ENCODE data around the gene ALDH1L1.

DNA sequence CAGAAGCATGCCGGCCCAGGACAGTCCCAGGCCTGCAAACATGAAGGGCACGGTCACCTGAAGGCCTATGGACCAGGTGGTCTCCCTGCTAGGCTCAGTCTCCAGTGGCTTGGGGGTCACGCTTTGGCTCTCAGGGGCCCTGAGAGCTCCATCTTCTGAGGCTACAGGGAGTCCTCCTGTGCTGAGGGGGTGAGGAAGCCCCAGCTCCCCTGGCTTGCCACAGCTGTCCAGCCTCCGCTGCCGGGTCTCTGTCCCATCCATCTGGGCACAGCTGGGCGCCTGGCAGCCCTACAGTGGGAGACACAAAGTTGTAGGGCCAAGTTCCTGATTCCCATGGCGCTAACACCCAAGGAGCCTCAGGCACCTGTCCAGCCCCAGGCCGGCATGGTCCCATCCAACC lies 112.4 kb downstream of the ALDH1L1 start:
- TF ChIP-seq, protein P1, sequence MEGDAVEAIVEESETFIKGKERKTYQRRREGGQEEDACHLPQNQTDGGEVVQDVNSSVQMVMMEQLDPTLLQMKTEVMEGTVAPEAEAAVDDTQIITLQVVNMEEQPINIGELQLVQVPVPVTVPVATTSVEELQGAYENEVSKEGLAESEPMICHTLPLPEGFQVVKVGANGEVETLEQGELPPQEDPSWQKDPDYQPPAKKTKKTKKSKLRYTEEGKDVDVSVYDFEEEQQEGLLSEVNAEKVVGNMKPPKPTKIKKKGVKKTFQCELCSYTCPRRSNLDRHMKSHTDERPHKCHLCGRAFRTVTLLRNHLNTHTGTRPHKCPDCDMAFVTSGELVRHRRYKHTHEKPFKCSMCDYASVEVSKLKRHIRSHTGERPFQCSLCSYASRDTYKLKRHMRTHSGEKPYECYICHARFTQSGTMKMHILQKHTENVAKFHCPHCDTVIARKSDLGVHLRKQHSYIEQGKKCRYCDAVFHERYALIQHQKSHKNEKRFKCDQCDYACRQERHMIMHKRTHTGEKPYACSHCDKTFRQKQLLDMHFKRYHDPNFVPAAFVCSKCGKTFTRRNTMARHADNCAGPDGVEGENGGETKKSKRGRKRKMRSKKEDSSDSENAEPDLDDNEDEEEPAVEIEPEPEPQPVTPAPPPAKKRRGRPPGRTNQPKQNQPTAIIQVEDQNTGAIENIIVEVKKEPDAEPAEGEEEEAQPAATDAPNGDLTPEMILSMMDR (IDR thresholded peaks at IDR 0.05), result no peak
- no peak for TF ChIP-seq POLR2A (IDR thresholded peaks at IDR 0.05)
